OCI-LY7 (cell line): ENCODE measurements around the gene WDR87. TPM values are rescaled to one million over a fixed set of nuclear protein-coding genes. Genes with fewer than 3 reads are reported as not detected.
"Not testable (repeated sequence)": the region's sequence is repeated elsewhere in the genome, so short reads cannot be mapped to it uniquely, and the experiment has no call there.

ENCODE experiments used
- BruUV-seq: library from RNA; stranded (reverse); fragments of 400-500 nt; replicated peaks from 2 replicates; lab custom pipeline; 2021; lab: Mats Ljungman, UMichigan
- CTCF ChIA-PET: fragments of 300-600 bp; sonication (Branson Sonifier 250); formaldehyde crosslinking; loops from one replicate; lab custom pipeline; 2022; ENCODE audit warnings: antibody characterized with exemption; ENCODE audit not compliant: unreplicated experiment; lab: Charles Lee
- POLR2A ChIA-PET: fragments of 300-600 bp; sonication (Branson Sonifier 250); formaldehyde crosslinking; loops from one replicate; lab custom pipeline; 2022; ENCODE audit warnings: antibody characterized with exemption; lab: Charles Lee
- DNase-seq: peaks from one replicate; pipeline ENCODE4 v3.0.0-alpha.2; 2015; ENCODE audit warnings: low spot score
- H2AFZ ChIP-seq: fragments of 200-600 bp; sonication (generic), shearing (Covaris generic); 2 replicates; pipeline ENCODE4 v1.6.1; 2014; ENCODE audit warnings: mild to moderate bottlenecking, antibody characterized with exemption, low read length, moderate library complexity
- H3K27ac ChIP-seq: fragments of 200-600 bp; sonication (generic); 2 replicates; pipeline ENCODE4 v1.5.1; 2014; ENCODE audit warnings: mixed run types, low read depth, mild to moderate bottlenecking, moderate library complexity, low read length, inconsistent platforms; ENCODE audit not compliant: poor library complexity, severe bottlenecking
- H3K36me3 ChIP-seq: fragments of 200-600 bp; sonication (generic); 2 replicates; pipeline ENCODE4 v1.6.1; 2014; ENCODE audit warnings: mild to moderate bottlenecking, antibody characterized with exemption, low read length, moderate library complexity, mixed read lengths; ENCODE audit not compliant: insufficient read depth
- H3K4me1 ChIP-seq: fragments of 200-600 bp; sonication (generic); 2 replicates; pipeline ENCODE4 v1.5.1; 2014; ENCODE audit warnings: mild to moderate bottlenecking, low read length; ENCODE audit not compliant: insufficient read depth, poor library complexity, severe bottlenecking
- H3K4me2 ChIP-seq: fragments of 200-600 bp; sonication (generic); 2 replicates; pipeline ENCODE4 v1.6.1; 2014; ENCODE audit warnings: mild to moderate bottlenecking, low read length
- H3K4me3 ChIP-seq: fragments of 200-600 bp; sonication (generic); 2 replicates; pipeline ENCODE4 v1.5.1; 2014; ENCODE audit warnings: mild to moderate bottlenecking, low read depth, low read length; ENCODE audit not compliant: poor library complexity, severe bottlenecking
- H3K79me2 ChIP-seq: fragments of 200-600 bp; sonication (generic); 2 replicates; pipeline ENCODE4 v1.6.1; 2016; ENCODE audit warnings: low read depth, mild to moderate bottlenecking, low read length, moderate library complexity, mixed read lengths; ENCODE audit not compliant: insufficient read depth
- H3K9me2 ChIP-seq: fragments of 200-600 bp; sonication (generic); 2 replicates; pipeline ENCODE4 v1.6.1; 2016; ENCODE audit warnings: mild to moderate bottlenecking, low read length, mixed read lengths; ENCODE audit not compliant: insufficient read depth
- H3K9me3 ChIP-seq: fragments of 200-600 bp; sonication (generic); 2 replicates; pipeline ENCODE4 v1.6.1; 2014; ENCODE audit warnings: mild to moderate bottlenecking, mixed run types, low read length, mixed read lengths
- H4K20me1 ChIP-seq: fragments of 200-600 bp; sonication (generic); 2 replicates; pipeline ENCODE4 v1.6.1; 2014; ENCODE audit warnings: mild to moderate bottlenecking, antibody characterized with exemption, low read length, moderate library complexity, mixed read lengths; ENCODE audit not compliant: insufficient read depth
- EZH2phosphoT487 ChIP-seq: fragments of 200-600 bp; sonication (generic); IDR thresholded peaks from 2 replicates; pipeline ENCODE4 v1.6.1; 2018; ENCODE audit warnings: low read depth, borderline replicate concordance, mild to moderate bottlenecking, mixed run types, antibody characterized with exemption, low read length, moderate library complexity, mixed read lengths
- intact Hi-C: fragments of 100-400 bp; cut with micrococcal nuclease; formaldehyde crosslinking; loops from one replicate; pipeline ENCODE4 v1.10.0; 2022; ENCODE audit not compliant: unreplicated experiment
- total RNA-seq, 2 experiments: library from RNA; depleted of rRNA in 1 of 2; stranded (reverse); fragments of >200 nt in 1 of 2; shearing (Covaris generic) in 1 of 2; gene quantifications; 2 replicates each; pipeline ENCODE4 v1.2.3, GENCODE V29; 2014 to 2022
- TF ChIP-seq, protein P1 (sequence below): fragments of 200-600 bp; sonication (generic); conservative IDR thresholded peaks from 2 replicates; pipeline ENCODE4 v1.5.1; 2014; ENCODE audit warnings: mild to moderate bottlenecking, antibody characterized with exemption, low read length, moderate library complexity, mixed read lengths

The WDR87 gene
- total RNA-seq, 2 experiments from 2014 or later, result 0.08 TPM; not detected in 1

DNA sequence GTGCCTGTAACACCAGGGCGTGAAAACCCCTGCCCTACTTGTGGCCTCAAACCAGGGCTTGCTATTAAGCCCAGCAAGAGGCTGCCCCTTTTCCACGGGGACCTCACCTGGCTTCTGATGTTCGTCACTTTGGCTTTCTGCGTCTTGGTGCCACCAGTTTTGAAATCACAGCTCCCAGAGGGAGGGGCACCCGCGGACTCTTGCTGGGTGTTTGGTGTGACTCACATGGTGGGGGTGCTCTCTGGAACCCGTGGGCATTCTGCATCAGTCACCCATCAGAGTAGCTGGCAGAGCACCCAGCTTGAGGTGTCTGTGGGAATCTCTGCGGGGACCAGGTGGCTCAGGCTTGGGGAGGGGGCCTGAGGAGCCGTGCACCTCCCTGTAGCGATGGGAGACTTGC is 19.9 kb upstream of the WDR87 start:
- DNase-seq, result no peak
- Histone ChIP-seq H3K27ac (peak overlapping the region; percentile 99), H3K4me3 (peak overlapping the region; percentile 58), H4K20me1 (no peaks in the 10 kb centered on the region), H2AFZ (peak overlapping the region; percentile 44; the same call in 1 of the 2 replicates), H3K79me2 (peaks cover 83% of the 10 kb centered on the region), H3K36me3 (peaks cover 23% of the 10 kb centered on the region), H3K4me1 (peaks cover 97% of the 10 kb centered on the region), H3K4me2 (peak overlapping the region; percentile 90), H3K9me3 (no peaks in the 10 kb centered on the region), H3K9me2 (no peaks in the 10 kb centered on the region)
- ChIA-PET POLR2A (interaction anchor here (0.6 to 3.1 kb wide), 12 partner anchors 8 to 148 kb away, joined by 3 to 26 read pairs (median 4); partner anchors contain the start of genes SIPA1L3 and WDR87), CTCF (no interaction called here)
- intact Hi-C loops, result loop anchor here (5.0 kb wide), 2 partner anchors 36 to 106 kb away; no protein-coding TSS in a partner anchor
- BruUV-seq, result no TSS peak
- no peak for TF ChIP-seq EZH2phosphoT487
- TF ChIP-seq, protein P1, sequence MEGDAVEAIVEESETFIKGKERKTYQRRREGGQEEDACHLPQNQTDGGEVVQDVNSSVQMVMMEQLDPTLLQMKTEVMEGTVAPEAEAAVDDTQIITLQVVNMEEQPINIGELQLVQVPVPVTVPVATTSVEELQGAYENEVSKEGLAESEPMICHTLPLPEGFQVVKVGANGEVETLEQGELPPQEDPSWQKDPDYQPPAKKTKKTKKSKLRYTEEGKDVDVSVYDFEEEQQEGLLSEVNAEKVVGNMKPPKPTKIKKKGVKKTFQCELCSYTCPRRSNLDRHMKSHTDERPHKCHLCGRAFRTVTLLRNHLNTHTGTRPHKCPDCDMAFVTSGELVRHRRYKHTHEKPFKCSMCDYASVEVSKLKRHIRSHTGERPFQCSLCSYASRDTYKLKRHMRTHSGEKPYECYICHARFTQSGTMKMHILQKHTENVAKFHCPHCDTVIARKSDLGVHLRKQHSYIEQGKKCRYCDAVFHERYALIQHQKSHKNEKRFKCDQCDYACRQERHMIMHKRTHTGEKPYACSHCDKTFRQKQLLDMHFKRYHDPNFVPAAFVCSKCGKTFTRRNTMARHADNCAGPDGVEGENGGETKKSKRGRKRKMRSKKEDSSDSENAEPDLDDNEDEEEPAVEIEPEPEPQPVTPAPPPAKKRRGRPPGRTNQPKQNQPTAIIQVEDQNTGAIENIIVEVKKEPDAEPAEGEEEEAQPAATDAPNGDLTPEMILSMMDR, result no peak

DNA sequence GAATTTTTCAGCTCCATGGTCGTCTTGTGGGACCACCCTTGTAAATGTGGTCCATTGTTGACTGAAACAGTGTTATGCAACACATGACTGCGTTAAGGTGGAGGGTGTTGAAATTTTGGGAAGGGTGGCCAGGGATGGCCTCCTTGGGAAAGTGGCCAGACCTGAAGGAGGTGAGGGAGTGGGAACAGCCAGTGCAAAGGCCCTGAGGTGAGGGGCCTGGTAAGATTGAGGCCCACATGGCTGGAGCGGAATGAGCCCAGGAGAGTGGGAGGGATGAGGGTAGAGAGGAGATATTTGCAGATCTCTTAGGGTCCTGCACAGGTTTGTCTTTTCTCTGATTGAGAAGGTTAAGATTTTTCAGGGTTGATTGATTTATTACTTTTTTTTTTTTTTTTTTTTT is 18.8 kb upstream of the WDR87 start:
- H2AFZ ChIP-seq, result no peak overlapping the region
- CTCF ChIA-PET, result no interaction called here
- H3K36me3 ChIP-seq, result peaks cover 16% of the 10 kb centered on the region
- H3K9me3 ChIP-seq, result no peaks in the 10 kb centered on the region
- H3K4me1 ChIP-seq, result peaks cover 98% of the 10 kb centered on the region
- H4K20me1 ChIP-seq, result no peaks in the 10 kb centered on the region
- BruUV-seq, result no TSS peak
- H3K9me2 ChIP-seq, result no peaks in the 10 kb centered on the region
- peak overlapping the region; percentile 65 for H3K27ac ChIP-seq
- POLR2A ChIA-PET, result interaction anchor here (1.3 to 2.2 kb wide), 2 partner anchors 10 to 112 kb away, joined by 3 to 7 read pairs; no protein-coding TSS in a partner anchor
- intact Hi-C loops, result loop anchor here (1.0 to 5.0 kb wide), 3 partner anchors 37 to 121 kb away; no protein-coding TSS in a partner anchor
- H3K4me3 ChIP-seq, result no peak overlapping the region
- no peak for DNase-seq
- H3K79me2 ChIP-seq, result peaks cover 83% of the 10 kb centered on the region
- TF ChIP-seq, protein P1, result no peak
- TF ChIP-seq EZH2phosphoT487, result no peak
- no peak overlapping the region for H3K4me2 ChIP-seq

GRCh38 chr19:37924573-37924972 is 18.2 kb upstream of the WDR87 start:
- intact Hi-C loops, H3K9me2 ChIP-seq, H3K4me2 ChIP-seq, H3K4me3 ChIP-seq, H3K9me3 ChIP-seq, H2AFZ ChIP-seq, H4K20me1 ChIP-seq, BruUV-seq, DNase-seq: not testable (repeated sequence)
- Histone ChIP-seq H3K36me3 (peaks cover 16% of the 10 kb centered on the region), H3K79me2 (peaks cover 83% of the 10 kb centered on the region), H3K27ac (peak overlapping the region; percentile 65), H3K4me1 (peaks cover 94% of the 10 kb centered on the region)
- ChIA-PET CTCF (interaction anchor here (0.9 kb wide), 1 partner anchor 80 kb away, joined by 4 read pairs; no protein-coding TSS in a partner anchor), POLR2A (interaction anchor here (0.6 to 2.2 kb wide), 14 partner anchors 8 to 165 kb away, joined by 3 to 16 read pairs (median 5); partner anchors contain the start of genes SIPA1L3 and WDR87)
